ENCODE data around the gene PTPRE.

DNA sequence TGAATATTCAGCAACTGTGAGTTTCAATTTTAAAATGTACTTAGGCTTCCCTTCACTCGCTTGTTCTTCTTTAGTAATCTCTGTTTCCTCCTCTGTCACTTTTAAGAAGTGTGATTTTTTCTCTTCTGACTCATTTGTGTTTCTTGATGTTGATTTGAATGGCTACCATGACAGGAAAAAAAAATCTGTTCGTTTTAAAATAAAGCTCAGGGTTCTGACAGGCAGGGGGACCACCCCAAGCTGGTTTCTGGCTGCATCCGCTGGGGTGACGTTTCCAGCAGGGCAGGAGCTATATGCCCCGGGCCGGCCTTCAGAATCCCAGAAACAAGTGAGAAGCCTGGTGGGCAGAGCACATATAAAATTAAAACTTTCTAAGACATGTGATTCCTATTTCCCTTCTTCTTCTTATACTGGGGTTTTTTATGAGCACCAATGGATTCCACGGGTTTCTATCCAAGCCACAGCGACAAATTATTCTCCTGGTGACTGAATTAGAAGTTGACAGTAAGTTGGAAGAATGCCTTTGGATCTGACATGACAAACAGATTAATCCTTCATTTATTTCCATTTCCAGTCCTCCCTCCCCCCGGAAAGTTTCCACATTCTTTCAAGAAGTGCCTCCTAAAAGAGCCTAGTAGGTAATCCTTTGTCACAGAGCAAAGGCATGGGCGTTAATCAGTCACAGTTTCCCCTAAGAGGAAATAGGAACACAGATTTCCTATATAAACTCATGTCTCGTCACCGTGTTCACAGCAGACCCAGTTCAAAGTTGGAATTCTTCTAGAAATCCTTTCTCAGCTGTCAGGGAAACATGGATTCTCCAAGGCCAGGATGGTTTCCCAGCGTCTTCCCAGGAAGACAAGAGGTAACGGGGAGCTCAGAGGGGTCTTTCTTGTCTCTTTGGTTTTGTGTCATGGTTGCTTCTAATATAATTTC, 79.9 kb downstream of the PTPRE start:
- TF ChIP-seq, protein P1, sequence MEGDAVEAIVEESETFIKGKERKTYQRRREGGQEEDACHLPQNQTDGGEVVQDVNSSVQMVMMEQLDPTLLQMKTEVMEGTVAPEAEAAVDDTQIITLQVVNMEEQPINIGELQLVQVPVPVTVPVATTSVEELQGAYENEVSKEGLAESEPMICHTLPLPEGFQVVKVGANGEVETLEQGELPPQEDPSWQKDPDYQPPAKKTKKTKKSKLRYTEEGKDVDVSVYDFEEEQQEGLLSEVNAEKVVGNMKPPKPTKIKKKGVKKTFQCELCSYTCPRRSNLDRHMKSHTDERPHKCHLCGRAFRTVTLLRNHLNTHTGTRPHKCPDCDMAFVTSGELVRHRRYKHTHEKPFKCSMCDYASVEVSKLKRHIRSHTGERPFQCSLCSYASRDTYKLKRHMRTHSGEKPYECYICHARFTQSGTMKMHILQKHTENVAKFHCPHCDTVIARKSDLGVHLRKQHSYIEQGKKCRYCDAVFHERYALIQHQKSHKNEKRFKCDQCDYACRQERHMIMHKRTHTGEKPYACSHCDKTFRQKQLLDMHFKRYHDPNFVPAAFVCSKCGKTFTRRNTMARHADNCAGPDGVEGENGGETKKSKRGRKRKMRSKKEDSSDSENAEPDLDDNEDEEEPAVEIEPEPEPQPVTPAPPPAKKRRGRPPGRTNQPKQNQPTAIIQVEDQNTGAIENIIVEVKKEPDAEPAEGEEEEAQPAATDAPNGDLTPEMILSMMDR (optimal IDR thresholded peaks at IDR 0.05 in 1 of 3, IDR thresholded peaks at IDR 0.05 in 1 of 3, conservative IDR thresholded peaks at IDR 0.05 in 1 of 3; ENCODE audit: extremely low read depth in 1 of 3, insufficient read depth in 2 of 3, low read length in 3 of 3): no peak
- TF ChIP-seq EZH2 (IDR thresholded peaks at IDR 0.05; ENCODE audit: low read length): no peak

Measured in keratinocyte (primary cell).